ENCODE data around the gene ZP1.

ZP1 gene

GRCh38 chr11:60844045-60844869, 23.1 kb upstream of the ZP1 start:
- DNase-seq, result no peak

- DNase-seq, result no peak
These were observed 22.5 kb upstream of the ZP1 start for GRCh38 chr11:60844870-60845221.

- DNase-seq, result no peak
These were observed 22.0 kb upstream of the ZP1 start for GRCh38 chr11:60845338-60845737.

- DNase-seq, result no peak
These were observed 20.1 kb upstream of the ZP1 start for GRCh38 chr11:60847281-60847680.

GRCh38 chr11:60847896-60848295, 19.4 kb upstream of the ZP1 start:
- no peak for DNase-seq

GRCh38 chr11:60848714-60849151, 18.6 kb upstream of the ZP1 start:
- DNase-seq, result no peak

GRCh38 chr11:60849641-60850520, 17.5 kb upstream of the ZP1 start:
- no peak for DNase-seq

GRCh38 chr11:60851327-60852104, 15.8 kb upstream of the ZP1 start:
- no peak for DNase-seq

GRCh38 chr11:60852117-60852981, 15.0 kb upstream of the ZP1 start:
- no peak for DNase-seq

- DNase-seq, result no peak
These were observed 14.1 kb upstream of the ZP1 start for GRCh38 chr11:60852982-60853950.

- DNase-seq, result no peak
These were observed 13.0 kb upstream of the ZP1 start for GRCh38 chr11:60854140-60854846.

- DNase-seq, result no peak
These were observed 12.3 kb upstream of the ZP1 start for GRCh38 chr11:60854847-60855725.

- DNase-seq, result no peak
These were observed 11.4 kb upstream of the ZP1 start, which contains the start of gene PTGDR2 for GRCh38 chr11:60855726-60856633. TSS of gene PTGDR2 (minus strand) at chr11:60855950. CDS start at chr11:60853722, 2,228 bp downstream.

GRCh38 chr11:60857378-60858232, 9.7 kb upstream of the ZP1 start:
- no peak for DNase-seq

- DNase-seq, result no peak
These were observed 9.1 kb upstream of the ZP1 start for GRCh38 chr11:60858236-60858635.

- DNase-seq, result no peak
These were observed 8.4 kb upstream of the ZP1 start for GRCh38 chr11:60858731-60859464.
